ENCODE measurements around the gene POP7.
"Not testable (repeated sequence)": the region's sequence is repeated elsewhere in the genome, so short reads cannot be mapped to it uniquely, and the experiment has no call there.

The POP7 gene

DNA sequence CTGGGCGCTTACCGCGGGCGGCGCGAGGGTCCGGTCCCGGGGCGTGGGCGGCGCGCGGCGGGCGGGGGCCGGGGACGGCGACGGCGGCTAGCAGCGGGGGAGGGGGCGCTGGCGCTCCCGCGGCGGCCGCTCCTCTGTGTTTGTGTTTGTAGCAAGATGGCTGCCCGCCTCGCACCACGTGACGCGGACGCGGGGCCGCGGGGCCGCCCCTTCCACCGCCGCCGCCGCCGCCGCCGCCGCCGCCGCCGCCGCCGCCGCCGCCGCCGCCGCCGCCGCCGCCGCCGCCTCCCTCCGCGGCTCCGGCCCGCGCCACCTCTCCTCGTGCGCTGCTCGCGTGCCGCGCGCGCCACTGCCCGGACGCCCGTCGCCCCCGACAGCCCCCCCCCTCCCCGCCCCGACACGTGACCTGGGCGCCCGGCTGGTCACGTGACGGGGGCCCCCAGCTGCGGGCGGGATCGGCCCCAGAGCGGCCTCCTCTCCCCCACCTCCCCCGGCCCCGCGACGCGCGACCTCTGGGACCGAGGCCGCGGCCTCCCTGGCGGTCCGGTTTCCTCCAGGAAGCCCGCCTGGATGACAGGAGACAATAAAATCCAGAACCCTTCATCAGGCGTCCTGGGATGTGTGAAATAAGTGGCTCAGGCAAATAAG, 11.7 kb upstream of the POP7 start, which contains the start of gene GIGYF1:
Gene GIGYF1, minus strand, starts transcription at position 153 of the 648 bp plus-strand sequence. CDS start 6,012 bp downstream, outside the sequence.
- H2AFZ ChIP-seq (ENCODE audit: low read depth): peak within 1 kb of the TSS; percentile 62
- H3K79me2 ChIP-seq (ENCODE audit: insufficient read depth, low read depth): peaks cover 41% of the 10 kb centered on the region
- H4K20me1 ChIP-seq (ENCODE audit: insufficient read depth): no peaks in the 10 kb centered on the region
- H3K9ac ChIP-seq: peak within 1 kb of the TSS; percentile 82
- no peak within 1 kb of the TSS for H3K4me3 ChIP-seq (IDR thresholded peaks at IDR 0.05; ENCODE audit: insufficient read depth, low read depth, low read length)
- peak within 1 kb of the TSS; percentile 75 for H3K4me2 ChIP-seq
- H3K36me3 ChIP-seq (ENCODE audit: insufficient read depth): no peaks in the 10 kb centered on the region
- H3K27ac ChIP-seq: peak within 1 kb of the TSS; percentile 17; the same call in 1 of the 2 replicates
- TF ChIP-seq, protein P1, sequence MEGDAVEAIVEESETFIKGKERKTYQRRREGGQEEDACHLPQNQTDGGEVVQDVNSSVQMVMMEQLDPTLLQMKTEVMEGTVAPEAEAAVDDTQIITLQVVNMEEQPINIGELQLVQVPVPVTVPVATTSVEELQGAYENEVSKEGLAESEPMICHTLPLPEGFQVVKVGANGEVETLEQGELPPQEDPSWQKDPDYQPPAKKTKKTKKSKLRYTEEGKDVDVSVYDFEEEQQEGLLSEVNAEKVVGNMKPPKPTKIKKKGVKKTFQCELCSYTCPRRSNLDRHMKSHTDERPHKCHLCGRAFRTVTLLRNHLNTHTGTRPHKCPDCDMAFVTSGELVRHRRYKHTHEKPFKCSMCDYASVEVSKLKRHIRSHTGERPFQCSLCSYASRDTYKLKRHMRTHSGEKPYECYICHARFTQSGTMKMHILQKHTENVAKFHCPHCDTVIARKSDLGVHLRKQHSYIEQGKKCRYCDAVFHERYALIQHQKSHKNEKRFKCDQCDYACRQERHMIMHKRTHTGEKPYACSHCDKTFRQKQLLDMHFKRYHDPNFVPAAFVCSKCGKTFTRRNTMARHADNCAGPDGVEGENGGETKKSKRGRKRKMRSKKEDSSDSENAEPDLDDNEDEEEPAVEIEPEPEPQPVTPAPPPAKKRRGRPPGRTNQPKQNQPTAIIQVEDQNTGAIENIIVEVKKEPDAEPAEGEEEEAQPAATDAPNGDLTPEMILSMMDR (conservative IDR thresholded peaks at IDR 0.05; ENCODE audit: low read depth, low read length): no peak
- H3K27me3 ChIP-seq (ENCODE audit: insufficient read depth, low read depth): peaks cover 44% of the 10 kb centered on the region
- peaks cover 30% of the 10 kb centered on the region for H3K4me1 ChIP-seq (ENCODE audit: low read depth, poor library complexity, severe bottlenecking)

DNA sequence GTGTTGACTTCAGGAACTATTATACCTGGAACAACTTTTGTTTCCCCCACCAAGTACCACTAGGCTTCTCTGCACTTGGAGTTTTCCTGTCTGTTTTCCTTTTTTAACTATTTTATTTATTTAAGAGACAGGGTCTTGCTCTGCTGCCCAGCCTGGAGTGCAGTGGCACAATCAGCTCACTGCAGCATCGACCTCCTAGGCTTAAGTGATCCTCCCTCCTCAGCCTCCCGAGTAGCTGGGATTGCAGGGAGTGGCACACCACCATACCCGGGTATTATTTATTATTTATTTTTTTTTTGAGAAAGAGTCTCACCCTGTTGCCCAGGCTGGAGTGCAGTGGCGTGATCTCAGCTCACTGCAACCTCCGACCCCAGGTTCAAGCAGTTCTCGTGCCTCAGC, 9.8 kb upstream of the POP7 start:
- Histone ChIP-seq H3K4me2 (no peak overlapping the region), H3K4me1 (ENCODE audit: low read depth, poor library complexity, severe bottlenecking) (peaks cover 30% of the 10 kb centered on the region), H2AFZ (ENCODE audit: low read depth) (no peak overlapping the region), H3K36me3 (ENCODE audit: insufficient read depth) (no peaks in the 10 kb centered on the region), H3K79me2 (ENCODE audit: insufficient read depth, low read depth) (peaks cover 24% of the 10 kb centered on the region), H3K9ac (no peak overlapping the region), H3K4me3 (IDR thresholded peaks at IDR 0.05; ENCODE audit: insufficient read depth, low read depth, low read length) (no peak overlapping the region), H3K27ac (no peak overlapping the region), H4K20me1 (ENCODE audit: insufficient read depth) (no peaks in the 10 kb centered on the region), H3K27me3 (ENCODE audit: insufficient read depth, low read depth) (peaks cover 59% of the 10 kb centered on the region)
- TF ChIP-seq, protein P1 (conservative IDR thresholded peaks at IDR 0.05; ENCODE audit: low read depth, low read length): no peak

DNA sequence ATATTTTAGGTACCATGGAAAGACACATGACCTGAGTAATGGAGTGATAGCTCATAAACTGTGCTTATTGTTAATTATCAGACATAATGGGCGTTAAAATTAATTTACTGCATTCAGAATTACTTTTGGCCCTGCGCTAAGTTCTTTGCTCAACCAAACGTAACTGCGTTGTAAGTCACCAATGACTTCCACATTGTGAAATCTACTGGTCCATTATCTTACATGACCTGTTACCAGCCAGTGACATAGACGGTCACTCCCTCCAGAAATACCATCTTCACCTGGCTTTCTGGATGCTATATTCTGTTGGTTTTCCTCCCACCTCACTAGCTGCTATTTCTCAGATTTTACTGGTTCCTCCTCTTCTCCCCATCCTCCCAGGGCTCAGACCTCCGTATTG, 6.9 kb upstream of the POP7 start:
- Histone ChIP-seq H3K36me3 (ENCODE audit: insufficient read depth) (no peaks in the 10 kb centered on the region), H3K9ac (no peak overlapping the region), H2AFZ (ENCODE audit: low read depth) (no peak overlapping the region), H3K4me2 (no peak overlapping the region), H3K4me1 (ENCODE audit: low read depth, poor library complexity, severe bottlenecking) (peaks cover 15% of the 10 kb centered on the region), H4K20me1 (ENCODE audit: insufficient read depth) (no peaks in the 10 kb centered on the region), H3K79me2 (ENCODE audit: insufficient read depth, low read depth) (no peaks in the 10 kb centered on the region), H3K27me3 (ENCODE audit: insufficient read depth, low read depth) (peaks cover 65% of the 10 kb centered on the region), H3K4me3 (IDR thresholded peaks at IDR 0.05; ENCODE audit: insufficient read depth, low read depth, low read length) (no peak overlapping the region), H3K27ac (no peak overlapping the region)
- TF ChIP-seq, protein P1 (conservative IDR thresholded peaks at IDR 0.05; ENCODE audit: low read depth, low read length): no peak

DNA sequence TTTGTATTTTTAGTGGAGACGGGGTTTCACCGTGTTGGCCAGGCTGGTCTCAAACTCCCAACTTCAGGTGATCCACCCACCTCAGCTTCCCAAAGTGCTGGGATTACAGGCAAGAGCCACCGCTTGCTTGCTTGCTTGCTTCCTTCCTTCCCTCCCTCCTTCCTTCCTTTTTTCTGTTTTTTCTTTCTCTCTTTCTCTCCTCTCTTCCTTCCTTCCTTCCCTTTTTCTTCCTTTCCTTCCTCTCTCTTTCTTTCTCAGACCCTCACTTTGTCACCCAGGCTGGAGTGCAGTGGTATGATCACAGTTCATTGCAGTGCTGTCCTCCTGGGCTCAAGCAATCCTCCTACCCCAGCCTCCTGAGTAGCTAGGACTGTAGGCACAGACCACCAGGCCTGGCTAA, 4.8 kb upstream of the POP7 start:
- not testable (repeated sequence) for H3K79me2 ChIP-seq (ENCODE audit: insufficient read depth, low read depth); H4K20me1 ChIP-seq (ENCODE audit: insufficient read depth); H2AFZ ChIP-seq (ENCODE audit: low read depth); H3K36me3 ChIP-seq (ENCODE audit: insufficient read depth); H3K4me2 ChIP-seq; H3K9ac ChIP-seq; H3K4me3 ChIP-seq (IDR thresholded peaks at IDR 0.05; ENCODE audit: insufficient read depth, low read depth, low read length); H3K4me1 ChIP-seq (ENCODE audit: low read depth, poor library complexity, severe bottlenecking); H3K27ac ChIP-seq
- peaks cover 52% of the 10 kb centered on the region for H3K27me3 ChIP-seq (ENCODE audit: insufficient read depth, low read depth)

DNA sequence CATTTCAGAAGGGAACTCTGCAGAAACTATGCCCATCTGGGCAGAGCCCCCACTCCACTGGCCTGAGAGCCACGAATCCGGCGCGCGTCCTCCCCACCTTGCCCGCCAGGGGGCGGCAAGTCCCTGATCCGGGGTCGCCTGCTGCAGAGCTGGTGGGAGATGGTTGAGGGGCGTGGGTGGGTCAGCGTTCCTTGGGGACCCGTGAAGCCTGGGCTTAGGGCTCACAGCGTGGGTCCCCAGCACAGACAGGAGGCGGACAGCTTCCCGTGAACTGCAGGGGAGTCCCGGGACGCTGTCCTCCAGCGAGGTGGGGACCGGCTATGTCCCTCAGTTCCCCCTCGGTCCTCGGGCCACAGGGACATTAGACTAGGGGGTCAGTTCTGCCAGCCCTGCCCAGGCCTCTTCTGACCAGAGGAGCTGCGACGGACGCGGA, 585 bp upstream of the POP7 start:
- Histone ChIP-seq H2AFZ (ENCODE audit: low read depth) (peak overlapping the region; percentile 88), H4K20me1 (ENCODE audit: insufficient read depth) (no peaks in the 10 kb centered on the region), H3K27me3 (ENCODE audit: insufficient read depth, low read depth) (peaks cover 13% of the 10 kb centered on the region; the same call in 1 of the 2 replicates)

More for the DNA sequence above, 585 bp upstream of the POP7 start:
- no peak overlapping the region for H3K4me3 ChIP-seq (IDR thresholded peaks at IDR 0.05; ENCODE audit: insufficient read depth, low read depth, low read length)
- H3K4me2 ChIP-seq: peak overlapping the region; percentile 88
- H3K4me1 ChIP-seq (ENCODE audit: low read depth, poor library complexity, severe bottlenecking): peaks cover 13% of the 10 kb centered on the region
- H3K36me3 ChIP-seq (ENCODE audit: insufficient read depth): peaks cover 2% of the 10 kb centered on the region; the same call in 1 of the 2 replicates
- peaks cover 19% of the 10 kb centered on the region for H3K79me2 ChIP-seq (ENCODE audit: insufficient read depth, low read depth)
- TF ChIP-seq, protein P1 (conservative IDR thresholded peaks at IDR 0.05; ENCODE audit: low read depth, low read length): peak; percentile 87
- H3K9ac ChIP-seq: peak overlapping the region; percentile 87
- peak overlapping the region; percentile 90 for H3K27ac ChIP-seq
